Breast epithelium (tissue), 4 donors: ENCODE data around the gene PKD1L1. TPM values are rescaled to one million over a fixed set of nuclear protein-coding genes. Genes with fewer than 3 reads are reported as not detected.

Experiments used
- DNase-seq, 2 donors: peaks; one replicate each; pipeline ENCODE4 v3.0.0-alpha.2; 2019; ENCODE audit warnings: low spot score in 2 of 2
- H3K27ac ChIP-seq, 2 donors: fragments of 200-600 bp; sonication (generic) in 1 of 2; one replicate each; pipeline ENCODE4 v1.5.1; 2016 to 2019; ENCODE audit warnings: mild to moderate bottlenecking in 1 of 2
- H3K27me3 ChIP-seq, 2 donors: fragments of 200-600 bp; sonication (generic) in 1 of 2; one replicate each; pipeline versions ENCODE4 v1.5.1 to v1.6.0; 2017 to 2019; ENCODE audit warnings: control low read depth in 1 of 2, mild to moderate bottlenecking in 1 of 2
- H3K36me3 ChIP-seq: fragments of 200-600 bp; one replicate; pipeline ENCODE4 v1.5.1; 2019
- H3K4me1 ChIP-seq, 2 donors: fragments of 200-600 bp; sonication (generic); one replicate each; pipeline ENCODE4 v1.5.1; 2016 to 2019; ENCODE audit warnings: control low read depth in 1 of 2
- H3K4me3 ChIP-seq, 3 donors: fragments of 200-600 bp; sonication (generic); 1 replicate in 2 of 3; 2 replicates in 1 of 3; pipeline ENCODE4 v1.5.1; 2016 to 2019; ENCODE audit warnings: mild to moderate bottlenecking in 3 of 3, moderate library complexity in 2 of 3
- H3K9me3 ChIP-seq, 2 donors: fragments of 200-600 bp; sonication (generic) in 1 of 2; one replicate each; pipeline ENCODE4 v1.5.1; 2016 to 2019; ENCODE audit warnings: control low read depth in 1 of 2
- CTCF ChIP-seq, 3 donors: fragments of 450-650 bp; IDR thresholded peaks; one replicate each; pipeline ENCODE4 v1.5.1; 2016 to 2017; ENCODE audit warnings: antibody characterized with exemption in 3 of 3, mild to moderate bottlenecking in 3 of 3, moderate library complexity in 3 of 3
- POLR2A ChIP-seq: fragments of 450-650 bp; IDR thresholded peaks from one replicate; pipeline ENCODE4 v1.6.1; 2016; ENCODE audit warnings: antibody characterized with exemption, mild to moderate bottlenecking, moderate library complexity
- POLR2AphosphoS5 ChIP-seq, 3 donors: sonication (generic); formaldehyde crosslinking; IDR thresholded peaks; one replicate each; pipeline ENCODE4 v1.6.1; 2017; ENCODE audit warnings: antibody characterized with exemption in 3 of 3
- intact Hi-C: fragments of 100-400 bp; cut with DNase I; formaldehyde crosslinking; loops from one replicate; pipeline ENCODE4 v1.15.1; 2023; ENCODE audit warnings: low total_unique reads
- total RNA-seq, 3 donors: library from RNA; depleted of rRNA; stranded (reverse); fragments of >200 nt; gene quantifications; one replicate each; pipeline ENCODE4 v1.1.0, GENCODE V29; 2016

PKD1L1 gene
- total RNA-seq, 3 donors from 2014 or later, result 0.32 to 0.44 (median 0.33) TPM

GRCh38 chr7:47953822-47954221, 5.6 kb upstream of the PKD1L1 start:
- no peak for DNase-seq
- no peaks in the 10 kb centered on the region for H3K27me3 ChIP-seq
- intact Hi-C loops, result loop anchor here (1.0 kb wide), 1 partner anchor 160 kb away; no protein-coding TSS in a partner anchor

DNA sequence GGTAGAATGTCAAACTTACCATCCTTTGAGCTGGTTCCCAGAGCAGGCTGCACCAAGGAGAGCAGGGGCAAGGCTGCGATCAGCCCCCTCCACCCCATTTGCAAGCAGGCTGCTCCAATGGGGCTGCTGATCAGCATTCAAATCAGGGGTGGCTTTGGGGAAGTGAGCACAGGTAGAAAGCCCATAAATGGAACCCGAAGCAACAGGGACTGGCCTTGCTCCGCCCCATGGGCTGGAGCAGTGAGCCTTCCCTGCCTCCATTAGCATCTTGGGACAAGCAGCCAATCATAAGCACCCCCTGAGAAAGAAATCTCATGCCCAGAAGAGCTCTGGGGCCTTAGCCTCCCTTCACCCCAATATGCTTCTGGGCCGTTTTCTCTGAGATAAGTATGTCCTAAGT, 4.0 kb upstream of the PKD1L1 start:
- no peaks in the 10 kb centered on the region for H3K36me3 ChIP-seq
- no peak overlapping the region for H3K27ac ChIP-seq
- no peaks in the 10 kb centered on the region for H3K4me1 ChIP-seq
- intact Hi-C loops, result no loop called here
- H3K27me3 ChIP-seq, result no peaks in the 10 kb centered on the region
- no peak overlapping the region for H3K4me3 ChIP-seq
- H3K9me3 ChIP-seq, result no peaks in the 10 kb centered on the region
- TF ChIP-seq POLR2AphosphoS5 (IDR thresholded peaks at IDR 0.05) (no peak), POLR2A (no peak)
- no peak for DNase-seq

More at GRCh38 chr7:47953822-47954221, 5.6 kb upstream of the PKD1L1 start:
- no peaks in the 10 kb centered on the region for H3K9me3 ChIP-seq
- no peak overlapping the region for H3K27ac ChIP-seq
- H3K36me3 ChIP-seq, result no peaks in the 10 kb centered on the region
- TF ChIP-seq POLR2AphosphoS5 (IDR thresholded peaks at IDR 0.05) (no peak), POLR2A (no peak), CTCF (IDR thresholded peaks at IDR 0.05) (no peak)
- H3K4me1 ChIP-seq, result no peaks in the 10 kb centered on the region
- H3K4me3 ChIP-seq, result no peak overlapping the region

DNA sequence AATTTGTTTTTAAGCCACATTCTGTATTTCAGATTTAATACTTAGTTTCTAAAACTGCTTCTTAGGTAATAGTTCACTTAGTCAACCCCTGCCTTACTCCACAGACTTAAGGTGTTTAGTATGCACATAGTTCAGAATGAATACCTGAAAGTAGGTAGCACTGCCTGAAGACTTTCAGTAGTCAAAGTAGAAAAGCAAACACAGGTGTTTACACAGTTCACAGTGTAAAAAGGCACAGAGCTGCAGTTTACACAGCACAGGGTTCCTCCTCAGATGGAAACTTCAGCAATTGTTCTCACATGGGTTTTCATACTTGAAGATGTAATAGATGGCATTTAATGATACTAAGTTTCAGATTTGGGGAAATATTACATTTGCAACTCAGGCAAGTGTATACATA, 3.1 kb upstream of the PKD1L1 start:
- intact Hi-C loops, result no loop called here
- Histone ChIP-seq H3K27ac (no peak overlapping the region), H3K27me3 (no peaks in the 10 kb centered on the region), H3K36me3 (no peaks in the 10 kb centered on the region), H3K9me3 (no peaks in the 10 kb centered on the region), H3K4me3 (no peak overlapping the region), H3K4me1 (no peaks in the 10 kb centered on the region)
- no peak for TF ChIP-seq POLR2A
- no peak for TF ChIP-seq CTCF (IDR thresholded peaks at IDR 0.05)
- TF ChIP-seq POLR2AphosphoS5 (IDR thresholded peaks at IDR 0.05), result no peak
- no peak for DNase-seq

- no peak overlapping the region for H3K27ac ChIP-seq
- H3K4me1 ChIP-seq, result no peaks in the 10 kb centered on the region
- TF ChIP-seq POLR2A (no peak), POLR2AphosphoS5 (IDR thresholded peaks at IDR 0.05) (peak in 1 of 3 donors; percentile 48)
- peak; percentile 39 to 61 for DNase-seq
- H3K9me3 ChIP-seq, result no peaks in the 10 kb centered on the region
- H3K27me3 ChIP-seq, result no peaks in the 10 kb centered on the region
- H3K4me3 ChIP-seq, result no peak overlapping the region
- no peaks in the 10 kb centered on the region for H3K36me3 ChIP-seq
- intact Hi-C loops, result no loop called here
Observed at GRCh38 chr7:47950714-47951113, 2.4 kb upstream of the PKD1L1 start.

DNA sequence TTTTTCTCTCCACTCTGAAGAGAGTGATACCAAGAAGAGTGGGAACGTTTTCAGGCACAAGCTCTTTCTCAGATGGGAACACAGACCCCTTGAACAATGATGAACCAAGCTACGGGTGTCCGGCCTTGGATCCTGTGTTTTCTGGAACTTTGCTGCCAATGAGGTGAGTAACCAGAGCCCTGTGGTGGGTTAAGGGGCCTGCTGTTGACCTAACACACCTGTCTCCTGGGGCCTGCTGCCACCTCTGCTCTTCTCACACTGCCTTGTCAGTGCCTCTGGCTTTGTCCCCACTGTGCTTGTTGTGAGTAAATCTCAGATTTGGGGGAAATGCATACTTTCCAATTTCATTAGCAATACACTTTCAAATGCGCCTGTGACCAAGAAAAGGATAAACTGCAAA, 1.4 kb upstream of the PKD1L1 start:
- intact Hi-C loops, result no loop called here
- no peak overlapping the region for H3K27ac ChIP-seq
- no peak overlapping the region for H3K4me3 ChIP-seq
- no peaks in the 10 kb centered on the region for H3K27me3 ChIP-seq
- no peaks in the 10 kb centered on the region for H3K36me3 ChIP-seq
- no peaks in the 10 kb centered on the region for H3K4me1 ChIP-seq
- H3K9me3 ChIP-seq, result no peaks in the 10 kb centered on the region
- DNase-seq, result no peak
- TF ChIP-seq POLR2A (no peak), POLR2AphosphoS5 (IDR thresholded peaks at IDR 0.05) (no peak), CTCF (IDR thresholded peaks at IDR 0.05) (no peak)

DNA sequence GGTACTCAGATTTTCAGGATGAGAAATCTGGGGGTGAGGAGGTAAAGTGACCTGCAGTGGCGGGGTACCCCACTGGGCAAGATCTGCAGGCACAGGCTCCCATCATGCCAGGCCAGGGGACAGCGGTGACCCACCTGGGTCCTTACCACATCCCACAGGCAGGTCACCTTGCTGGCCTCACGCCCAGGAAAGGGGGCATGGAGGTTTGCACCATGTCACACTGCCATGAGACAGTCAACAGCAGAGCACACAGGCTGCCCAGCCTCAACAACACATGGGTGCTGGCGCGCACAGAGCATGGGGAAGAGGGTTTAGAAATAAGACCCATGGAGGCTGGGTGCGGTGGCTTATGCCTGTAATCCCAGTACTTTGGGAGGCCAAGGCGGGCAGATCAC, 914 bp downstream of the PKD1L1 start:
- Histone ChIP-seq H3K27ac (peak overlapping the region in 1 of 2 donors; percentile 10), H3K4me3 (no peak overlapping the region), H3K4me1 (no peaks in the 10 kb centered on the region), H3K36me3 (no peaks in the 10 kb centered on the region), H3K27me3 (no peaks in the 10 kb centered on the region), H3K9me3 (no peaks in the 10 kb centered on the region)
- no peak for DNase-seq
- TF ChIP-seq POLR2A (no peak), POLR2AphosphoS5 (IDR thresholded peaks at IDR 0.05) (no peak), CTCF (IDR thresholded peaks at IDR 0.05) (no peak)
- intact Hi-C loops, result no loop called here
